NCI-H1048 (cell line): ENCODE data around the gene PCDHA6.
"Not testable (repeated sequence)": the region's sequence is repeated elsewhere in the genome, so short reads cannot be mapped to it uniquely, and the experiment has no call there.

ENCODE experiments used
- DNase-seq: peaks from one replicate; lab custom pipeline; 2025; lab: John Stamatoyannopoulos, UW

The PCDHA6 gene

DNA sequence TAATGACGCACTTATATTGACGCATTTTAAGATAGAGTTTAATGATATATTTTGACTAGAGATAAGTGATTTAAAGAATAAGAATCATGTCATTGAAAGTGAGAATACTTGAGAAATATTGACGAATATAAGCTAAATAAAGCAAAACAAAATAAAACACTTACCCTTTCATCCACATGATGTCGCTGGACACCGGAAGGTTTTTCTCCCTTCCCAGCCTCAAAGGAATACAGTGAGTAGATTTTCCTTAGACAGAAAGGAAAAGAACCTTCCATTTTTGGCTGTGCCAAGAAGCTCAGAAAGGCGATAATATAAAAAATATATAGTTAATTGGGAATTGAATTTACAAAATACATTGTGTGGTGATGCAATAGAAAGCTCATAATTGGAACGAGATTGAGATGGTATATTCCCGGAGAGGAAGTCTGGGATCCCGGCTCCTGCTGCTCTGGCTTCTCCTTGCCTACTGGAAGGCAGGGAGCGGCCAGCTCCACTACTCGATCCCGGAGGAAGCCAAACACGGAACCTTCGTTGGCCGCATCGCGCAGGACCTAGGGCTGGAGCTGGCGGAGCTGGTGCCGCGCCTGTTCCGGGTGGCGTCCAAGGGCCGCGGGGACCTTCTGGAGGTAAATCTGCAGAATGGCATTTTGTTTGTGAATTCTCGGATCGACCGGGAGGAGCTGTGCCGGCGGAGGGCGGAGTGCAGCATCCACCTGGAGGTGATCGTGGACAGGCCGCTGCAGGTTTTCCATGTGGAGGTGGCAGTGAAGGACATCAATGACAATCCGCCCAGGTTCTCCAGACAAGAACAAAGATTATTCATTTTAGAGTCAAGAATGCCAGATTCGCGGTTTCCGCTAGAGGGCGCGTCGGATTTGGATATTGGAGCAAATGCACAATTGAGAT lies 6.1 kb upstream of the PCDHA6 start, which contains the start of gene PCDHA5:
TSS of gene PCDHA5 (plus strand) at position 239 of the 906 bp plus-strand sequence.
- no peak for DNase-seq

- no peak for DNase-seq
Observed at GRCh38 chr5:140822281-140822629, 5.5 kb upstream of the PCDHA6 start.

- not testable (repeated sequence) for DNase-seq
Observed at GRCh38 chr5:140822969-140823368, 4.8 kb upstream of the PCDHA6 start.

DNA sequence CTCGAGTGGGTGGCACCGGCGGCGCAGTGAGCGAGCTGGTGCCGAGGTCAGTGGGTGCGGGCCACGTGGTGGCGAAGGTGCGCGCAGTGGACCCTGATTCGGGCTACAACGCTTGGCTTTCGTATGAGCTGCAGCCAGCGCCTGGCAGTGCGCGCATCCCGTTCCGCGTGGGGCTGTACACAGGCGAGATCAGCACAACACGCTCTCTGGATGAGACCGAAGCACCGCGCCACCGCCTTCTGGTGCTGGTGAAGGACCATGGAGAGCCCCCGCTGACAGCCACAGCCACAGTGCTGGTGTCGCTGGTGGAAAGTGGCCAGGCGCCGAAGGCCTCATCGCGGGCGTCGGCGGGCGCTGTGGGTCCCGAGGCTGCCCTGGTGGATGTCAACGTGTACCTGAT lies 4.3 kb upstream of the PCDHA6 start:
- DNase-seq = no peak

GRCh38 chr5:140828362-140828737 lies 590 bp downstream of the PCDHA6 start:
- DNase-seq = no peak

- DNase-seq = not testable (repeated sequence)
Observed at GRCh38 chr5:140829511-140830501, 2.0 kb downstream of the PCDHA6 start.

DNA sequence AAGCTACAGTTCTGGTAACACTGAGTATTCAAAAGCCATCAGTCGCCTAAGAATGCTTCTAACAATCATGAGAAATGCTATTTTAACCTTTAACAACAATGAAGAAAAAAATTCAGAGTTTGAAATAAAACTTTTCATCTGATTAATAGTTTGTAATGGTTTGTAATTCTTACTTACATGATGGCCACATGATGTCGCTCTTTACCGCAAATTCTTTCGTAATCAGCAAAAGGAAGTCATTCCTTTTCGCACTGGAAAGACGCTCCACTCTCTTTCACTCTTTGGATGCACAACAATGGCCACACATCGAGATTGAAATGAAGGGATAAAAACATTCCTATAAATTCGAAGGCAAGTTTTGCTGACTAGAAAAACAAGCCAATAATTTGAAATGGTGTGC lies 6.2 kb downstream of the PCDHA6 start, which contains the start of gene PCDHA7:
TSS of gene PCDHA7 (plus strand) at position 277 of the 400 bp plus-strand sequence. CDS start at position 392, 115 bp downstream.
- no peak for DNase-seq

- DNase-seq = not testable (repeated sequence)
Observed at GRCh38 chr5:140834439-140835008, 6.8 kb downstream of the PCDHA6 start.

DNA sequence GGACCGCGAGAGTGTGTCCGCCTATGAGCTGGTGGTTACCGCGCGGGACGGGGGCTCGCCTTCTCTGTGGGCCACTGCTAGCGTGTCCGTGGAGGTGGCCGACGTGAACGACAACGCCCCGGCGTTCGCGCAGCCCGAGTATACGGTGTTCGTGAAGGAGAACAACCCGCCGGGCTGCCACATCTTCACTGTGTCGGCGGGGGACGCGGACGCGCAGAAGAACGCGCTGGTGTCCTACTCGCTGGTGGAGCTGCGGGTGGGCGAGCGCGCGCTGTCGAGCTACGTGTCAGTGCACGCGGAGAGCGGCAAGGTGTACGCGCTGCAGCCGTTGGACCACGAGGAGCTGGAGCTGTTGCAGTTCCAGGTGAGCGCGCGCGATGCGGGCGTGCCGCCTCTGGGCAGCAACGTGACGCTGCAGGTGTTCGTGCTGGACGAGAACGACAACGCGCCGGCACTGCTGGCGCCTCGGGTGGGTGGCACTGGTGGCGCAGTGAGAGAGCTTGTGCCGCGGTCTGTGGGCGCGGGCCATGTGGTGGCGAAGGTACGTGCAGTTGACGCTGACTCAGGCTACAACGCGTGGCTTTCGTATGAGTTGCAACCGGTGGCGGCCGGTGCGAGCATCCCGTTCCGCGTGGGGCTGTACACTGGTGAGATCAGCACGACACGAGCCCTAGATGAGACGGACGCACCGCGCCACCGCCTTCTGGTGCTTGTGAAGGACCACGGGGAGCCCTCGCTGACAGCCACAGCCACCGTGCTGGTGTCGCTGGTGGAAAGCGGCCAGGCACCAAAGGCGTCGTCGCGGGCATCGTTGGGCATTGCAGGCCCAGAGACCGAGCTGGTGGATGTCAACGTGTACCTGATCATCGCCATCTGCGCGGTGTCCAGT lies 8.1 kb downstream of the PCDHA6 start:
- DNase-seq = no peak

DNA sequence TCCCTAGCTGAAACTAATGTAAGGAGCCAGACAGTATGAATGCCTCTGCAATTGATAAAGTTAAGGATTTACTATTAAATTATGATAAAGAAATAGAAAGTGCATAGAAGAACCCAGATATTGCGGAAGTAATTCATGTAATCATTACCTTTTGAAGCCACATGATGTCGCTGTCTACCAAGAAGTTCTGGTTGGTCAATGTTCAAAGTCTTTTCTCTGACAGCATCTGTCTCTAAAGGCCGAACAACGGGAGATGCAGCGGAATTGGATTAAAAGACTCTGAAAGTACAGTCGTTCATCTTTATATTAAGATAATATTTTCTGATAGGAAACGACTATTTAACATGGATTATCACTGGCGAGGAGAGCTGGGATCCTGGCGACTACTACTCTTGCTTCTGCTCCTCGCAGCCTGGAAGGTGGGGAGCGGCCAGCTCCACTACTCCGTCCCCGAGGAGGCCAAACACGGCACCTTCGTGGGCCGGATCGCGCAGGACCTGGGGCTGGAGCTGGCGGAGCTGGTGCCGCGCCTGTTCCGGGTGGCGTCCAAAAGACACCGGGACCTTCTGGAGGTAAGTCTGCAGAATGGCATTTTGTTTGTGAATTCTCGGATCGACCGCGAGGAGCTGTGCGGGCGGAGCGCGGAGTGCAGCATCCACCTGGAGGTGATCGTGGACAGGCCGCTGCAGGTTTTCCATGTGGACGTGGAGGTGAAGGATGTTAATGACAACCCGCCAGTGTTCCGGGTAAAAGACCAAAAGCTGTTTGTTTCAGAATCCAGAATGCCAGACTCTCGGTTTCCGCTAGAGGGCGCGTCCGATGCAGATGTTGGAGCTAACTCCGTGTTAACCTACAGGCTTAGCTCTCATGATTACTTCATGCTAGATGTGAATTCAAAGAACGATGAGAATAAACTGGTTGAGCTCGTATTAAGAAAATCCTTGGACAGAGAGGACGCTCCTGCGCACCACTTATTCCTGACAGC lies 13.5 kb downstream of the PCDHA6 start, which contains the start of gene PCDHA8:
TSS of gene PCDHA8 (plus strand) at position 210 of the 985 bp plus-strand sequence. CDS start at position 345, 135 bp downstream.
- DNase-seq = no peak

GRCh38 chr5:140842798-140843733 lies 15.3 kb downstream of the PCDHA6 start:
- DNase-seq = no peak

- not testable (repeated sequence) for DNase-seq
Observed at GRCh38 chr5:140848139-140849102, 20.7 kb downstream of the PCDHA6 start, which contains the start of gene PCDHA9. Gene PCDHA9 (plus strand): TSS chr5:140848382. CDS start chr5:140848496, 114 bp downstream.

- DNase-seq = not testable (repeated sequence)
Observed at GRCh38 chr5:140849831-140850634, 22.3 kb downstream of the PCDHA6 start.

DNA sequence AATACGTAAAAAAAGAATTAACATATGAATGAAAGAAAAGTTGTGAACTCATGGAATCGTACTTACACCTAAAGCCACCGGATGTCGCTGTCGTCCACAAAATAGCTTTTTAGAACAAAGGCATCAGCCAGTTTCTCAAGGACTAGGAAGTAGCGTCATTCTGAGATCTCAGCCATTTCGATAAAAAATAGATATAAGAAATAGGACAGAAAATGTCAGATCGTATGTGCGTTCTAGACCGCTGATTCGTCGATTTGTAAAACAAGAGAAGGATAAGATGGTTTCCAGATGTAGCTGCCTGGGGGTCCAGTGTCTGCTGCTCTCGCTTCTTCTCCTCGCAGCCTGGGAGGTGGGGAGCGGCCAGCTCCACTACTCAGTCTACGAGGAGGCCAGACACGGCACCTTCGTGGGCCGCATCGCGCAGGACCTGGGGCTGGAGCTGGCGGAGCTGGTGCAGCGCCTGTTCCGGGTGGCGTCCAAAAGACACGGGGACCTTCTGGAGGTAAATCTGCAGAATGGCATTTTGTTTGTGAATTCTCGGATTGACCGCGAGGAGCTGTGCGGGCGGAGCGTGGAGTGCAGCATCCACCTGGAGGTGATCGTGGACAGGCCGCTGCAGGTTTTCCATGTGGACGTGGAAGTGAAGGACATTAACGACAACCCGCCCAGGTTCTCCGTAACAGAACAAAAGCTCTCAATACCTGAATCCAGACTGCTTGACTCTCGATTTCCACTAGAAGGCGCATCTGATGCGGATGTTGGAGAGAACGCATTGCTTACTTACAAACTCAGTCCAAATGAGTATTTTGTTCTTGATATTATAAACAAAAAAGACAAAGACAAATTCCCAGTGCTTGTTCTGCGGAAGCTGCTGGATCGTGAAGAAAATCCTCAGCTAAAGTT lies 28.3 kb downstream of the PCDHA6 start, which contains the start of gene PCDHA10:
TSS of gene PCDHA10 (plus strand) at position 126 of the 903 bp plus-strand sequence. CDS start at position 278, 152 bp downstream.
- no peak for DNase-seq
